Measurements from ENCODE around the gene HDLBP.
A peak's percentile ranks its signal among the peaks of the same experiment; 100 is the strongest.

HDLBP gene, protein sequence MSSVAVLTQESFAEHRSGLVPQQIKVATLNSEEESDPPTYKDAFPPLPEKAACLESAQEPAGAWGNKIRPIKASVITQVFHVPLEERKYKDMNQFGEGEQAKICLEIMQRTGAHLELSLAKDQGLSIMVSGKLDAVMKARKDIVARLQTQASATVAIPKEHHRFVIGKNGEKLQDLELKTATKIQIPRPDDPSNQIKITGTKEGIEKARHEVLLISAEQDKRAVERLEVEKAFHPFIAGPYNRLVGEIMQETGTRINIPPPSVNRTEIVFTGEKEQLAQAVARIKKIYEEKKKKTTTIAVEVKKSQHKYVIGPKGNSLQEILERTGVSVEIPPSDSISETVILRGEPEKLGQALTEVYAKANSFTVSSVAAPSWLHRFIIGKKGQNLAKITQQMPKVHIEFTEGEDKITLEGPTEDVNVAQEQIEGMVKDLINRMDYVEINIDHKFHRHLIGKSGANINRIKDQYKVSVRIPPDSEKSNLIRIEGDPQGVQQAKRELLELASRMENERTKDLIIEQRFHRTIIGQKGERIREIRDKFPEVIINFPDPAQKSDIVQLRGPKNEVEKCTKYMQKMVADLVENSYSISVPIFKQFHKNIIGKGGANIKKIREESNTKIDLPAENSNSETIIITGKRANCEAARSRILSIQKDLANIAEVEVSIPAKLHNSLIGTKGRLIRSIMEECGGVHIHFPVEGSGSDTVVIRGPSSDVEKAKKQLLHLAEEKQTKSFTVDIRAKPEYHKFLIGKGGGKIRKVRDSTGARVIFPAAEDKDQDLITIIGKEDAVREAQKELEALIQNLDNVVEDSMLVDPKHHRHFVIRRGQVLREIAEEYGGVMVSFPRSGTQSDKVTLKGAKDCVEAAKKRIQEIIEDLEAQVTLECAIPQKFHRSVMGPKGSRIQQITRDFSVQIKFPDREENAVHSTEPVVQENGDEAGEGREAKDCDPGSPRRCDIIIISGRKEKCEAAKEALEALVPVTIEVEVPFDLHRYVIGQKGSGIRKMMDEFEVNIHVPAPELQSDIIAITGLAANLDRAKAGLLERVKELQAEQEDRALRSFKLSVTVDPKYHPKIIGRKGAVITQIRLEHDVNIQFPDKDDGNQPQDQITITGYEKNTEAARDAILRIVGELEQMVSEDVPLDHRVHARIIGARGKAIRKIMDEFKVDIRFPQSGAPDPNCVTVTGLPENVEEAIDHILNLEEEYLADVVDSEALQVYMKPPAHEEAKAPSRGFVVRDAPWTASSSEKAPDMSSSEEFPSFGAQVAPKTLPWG (N-terminal part only)

DNA sequence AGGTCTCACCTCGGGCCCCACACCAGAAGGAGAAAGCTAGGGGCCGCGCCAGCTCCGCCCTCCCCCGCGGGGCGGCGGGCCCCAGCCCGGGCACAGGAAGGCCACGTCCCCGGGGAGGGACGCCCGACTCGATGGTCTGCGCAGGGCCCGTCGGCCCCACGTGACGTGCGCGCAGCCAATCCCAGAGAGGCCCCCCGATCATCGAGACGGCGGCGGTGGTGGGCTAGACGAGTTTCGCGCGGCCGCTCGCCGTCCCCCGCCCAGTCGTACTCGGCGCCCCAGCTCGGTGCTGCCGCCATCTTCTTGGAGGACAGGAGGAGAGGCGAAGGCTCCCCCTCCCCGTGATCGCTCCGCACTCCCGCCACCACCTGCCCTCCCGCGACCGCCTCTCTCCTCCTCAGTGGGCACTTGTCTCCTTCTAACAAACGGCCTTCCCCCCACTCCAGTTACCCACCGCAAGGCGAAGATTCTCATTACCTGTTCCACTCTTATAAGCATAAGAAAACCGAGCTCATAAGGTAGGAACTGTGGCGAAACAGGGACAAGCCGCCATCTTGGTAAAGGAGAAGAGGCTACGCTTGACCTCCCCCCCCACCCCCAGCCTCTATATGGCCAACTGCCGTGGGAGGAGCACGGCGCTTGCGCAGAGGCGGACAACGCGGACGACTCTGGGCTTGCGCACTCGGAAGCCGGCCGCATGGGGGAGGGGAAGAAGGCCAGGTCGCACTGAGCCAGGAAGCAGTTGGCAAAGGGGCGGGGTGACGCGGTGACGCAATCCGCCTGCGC, at the start of gene HDLBP:
HDLBP (minus strand) TSS at position 580 of the 786 bp plus-strand sequence. CDS start 48,803 bp downstream, outside the sequence.
- H3K9me3 ChIP-seq (ENCODE audit: insufficient read depth, low read depth, low read length), result no peaks in the 10 kb centered on the region
- peaks cover 24% of the 10 kb centered on the region for H3K4me1 ChIP-seq (ENCODE audit: insufficient read depth, low read length)
- H3K36me3 ChIP-seq (ENCODE audit: insufficient read depth, low read depth, low read length), result peaks cover 14% of the 10 kb centered on the region
- H3K9ac ChIP-seq (ENCODE audit: low read depth, low read length), result peak within 1 kb of the TSS; percentile 99
- H3K4me3 ChIP-seq (ENCODE audit: low read length), result peak within 1 kb of the TSS; percentile 95
- peak within 1 kb of the TSS; percentile 97 for H3K27ac ChIP-seq (ENCODE audit: low read length)
- no peaks in the 10 kb centered on the region for H3K27me3 ChIP-seq (ENCODE audit: insufficient read depth, low read length)

DNA sequence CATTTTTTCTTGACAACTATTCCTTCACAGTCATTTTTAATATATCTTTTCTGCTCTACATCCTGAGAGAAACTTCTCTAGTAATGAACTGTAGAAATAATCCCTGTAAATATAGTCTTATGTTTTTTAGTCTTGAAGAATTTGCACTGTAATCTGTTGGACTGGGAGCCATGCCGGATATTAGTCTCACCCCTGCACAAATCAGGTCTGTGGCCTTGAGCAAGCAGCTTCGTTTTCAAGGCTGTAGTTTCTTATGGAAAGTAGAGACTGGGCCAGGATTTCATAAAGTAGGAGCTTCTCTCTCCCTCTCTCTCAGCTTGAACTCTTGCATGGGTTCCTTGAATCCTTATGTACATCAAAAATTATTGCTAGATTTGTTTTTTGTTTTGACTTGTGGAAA, 49.3 kb upstream of the HDLBP start:
- H3K36me3 ChIP-seq (ENCODE audit: insufficient read depth, low read depth, low read length), result no peaks in the 10 kb centered on the region
- H3K9ac ChIP-seq (ENCODE audit: low read depth, low read length), result no peak overlapping the region
- no peak overlapping the region for H3K4me3 ChIP-seq (ENCODE audit: low read length)
- H3K27ac ChIP-seq (ENCODE audit: low read length), result no peak overlapping the region
- H3K27me3 ChIP-seq (ENCODE audit: insufficient read depth, low read length), result no peaks in the 10 kb centered on the region
- H3K4me1 ChIP-seq (ENCODE audit: insufficient read depth, low read length), result peaks cover 21% of the 10 kb centered on the region; the same call in 1 of the 2 replicates
- H3K9me3 ChIP-seq (ENCODE audit: insufficient read depth, low read depth, low read length), result no peaks in the 10 kb centered on the region

DNA sequence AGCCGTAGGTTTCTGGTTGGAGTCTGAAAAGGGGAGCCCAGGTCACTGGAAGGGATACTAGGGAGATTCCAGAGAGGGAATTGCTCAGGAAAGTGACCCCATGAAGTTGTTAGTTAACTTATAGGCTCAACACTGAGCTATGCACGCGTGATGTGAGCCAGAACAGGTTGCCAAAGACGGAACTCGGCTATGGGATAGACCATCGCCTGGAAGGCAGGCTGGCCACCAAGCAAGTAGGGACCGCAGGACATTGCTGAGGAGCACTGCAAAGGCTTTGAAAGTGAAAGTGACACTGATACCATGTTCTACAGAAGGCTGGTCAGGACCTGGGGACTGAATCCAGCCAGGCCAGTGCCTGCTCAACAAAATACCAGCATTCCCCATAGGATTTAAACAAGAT, 48.0 kb upstream of the HDLBP start:
- no peaks in the 10 kb centered on the region for H3K27me3 ChIP-seq (ENCODE audit: insufficient read depth, low read length)
- no peak overlapping the region for H3K27ac ChIP-seq (ENCODE audit: low read length)
- H3K4me3 ChIP-seq (ENCODE audit: low read length), result no peak overlapping the region
- peaks cover 21% of the 10 kb centered on the region; the same call in 1 of the 2 replicates for H3K4me1 ChIP-seq (ENCODE audit: insufficient read depth, low read length)
- H3K9me3 ChIP-seq (ENCODE audit: insufficient read depth, low read depth, low read length), result no peaks in the 10 kb centered on the region
- no peaks in the 10 kb centered on the region for H3K36me3 ChIP-seq (ENCODE audit: insufficient read depth, low read depth, low read length)
- no peak overlapping the region for H3K9ac ChIP-seq (ENCODE audit: low read depth, low read length)

DNA sequence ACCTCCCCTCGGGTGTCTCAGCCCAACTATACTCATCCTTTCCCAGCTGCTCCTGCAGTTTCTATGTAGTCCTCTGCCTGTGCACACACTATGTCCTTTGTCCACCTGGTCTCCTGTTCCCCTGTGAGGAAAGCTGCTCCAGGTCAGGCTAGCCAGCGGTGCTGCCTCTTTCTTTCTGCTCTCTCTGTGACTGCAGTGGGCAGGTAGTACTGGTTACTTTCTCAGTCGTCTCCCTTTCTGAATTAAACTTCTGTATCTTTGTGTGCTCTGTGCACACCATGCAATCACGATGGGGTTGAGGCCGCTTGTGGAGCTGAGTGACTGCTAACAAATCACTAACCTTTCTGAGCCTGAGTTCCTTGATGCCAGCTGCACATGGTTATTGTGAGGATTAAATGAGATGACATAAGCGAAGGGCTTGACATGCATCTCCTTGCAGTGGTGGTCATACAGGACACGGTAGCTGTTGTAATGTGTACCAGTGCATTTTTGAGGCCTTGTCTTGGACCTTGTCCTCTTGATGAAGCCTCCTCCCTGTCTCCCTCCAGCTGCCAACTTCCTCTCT, 44.1 kb upstream of the HDLBP start:
- Histone ChIP-seq H3K36me3 (ENCODE audit: insufficient read depth, low read depth, low read length) (peaks cover 1% of the 10 kb centered on the region; the same call in 1 of the 2 replicates), H3K9ac (ENCODE audit: low read depth, low read length) (no peak overlapping the region), H3K4me1 (ENCODE audit: insufficient read depth, low read length) (peaks cover 12% of the 10 kb centered on the region), H3K27ac (ENCODE audit: low read length) (no peak overlapping the region), H3K9me3 (ENCODE audit: insufficient read depth, low read depth, low read length) (no peaks in the 10 kb centered on the region), H3K27me3 (ENCODE audit: insufficient read depth, low read length) (no peaks in the 10 kb centered on the region), H3K4me3 (ENCODE audit: low read length) (no peak overlapping the region)

DNA sequence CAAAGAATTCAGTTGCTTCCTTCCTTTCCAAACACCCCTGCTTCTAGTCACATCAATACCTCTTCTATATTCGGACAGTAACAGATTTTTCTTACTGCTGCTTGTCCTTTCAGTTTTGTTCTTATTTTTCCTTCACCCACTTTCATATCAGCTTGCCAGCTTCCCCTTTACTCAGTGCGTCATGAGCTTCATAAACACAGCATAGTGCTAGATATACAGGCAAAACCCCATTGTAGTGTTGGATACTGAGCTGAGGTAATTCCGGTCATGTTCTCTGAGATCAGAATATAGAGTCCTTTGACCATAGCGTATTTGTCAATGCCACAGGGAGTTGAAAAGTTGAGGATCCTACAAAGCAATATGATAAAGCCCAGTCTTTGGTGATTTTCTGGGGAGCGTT, 43.0 kb upstream of the HDLBP start:
- no peak overlapping the region for H3K4me3 ChIP-seq (ENCODE audit: low read length)
- H3K36me3 ChIP-seq (ENCODE audit: insufficient read depth, low read depth, low read length), result peaks cover 12% of the 10 kb centered on the region
- H3K9ac ChIP-seq (ENCODE audit: low read depth, low read length), result no peak overlapping the region
- H3K27me3 ChIP-seq (ENCODE audit: insufficient read depth, low read length), result no peaks in the 10 kb centered on the region
- no peak overlapping the region for H3K27ac ChIP-seq (ENCODE audit: low read length)
- no peaks in the 10 kb centered on the region for H3K9me3 ChIP-seq (ENCODE audit: insufficient read depth, low read depth, low read length)
- peaks cover 14% of the 10 kb centered on the region for H3K4me1 ChIP-seq (ENCODE audit: insufficient read depth, low read length)

DNA sequence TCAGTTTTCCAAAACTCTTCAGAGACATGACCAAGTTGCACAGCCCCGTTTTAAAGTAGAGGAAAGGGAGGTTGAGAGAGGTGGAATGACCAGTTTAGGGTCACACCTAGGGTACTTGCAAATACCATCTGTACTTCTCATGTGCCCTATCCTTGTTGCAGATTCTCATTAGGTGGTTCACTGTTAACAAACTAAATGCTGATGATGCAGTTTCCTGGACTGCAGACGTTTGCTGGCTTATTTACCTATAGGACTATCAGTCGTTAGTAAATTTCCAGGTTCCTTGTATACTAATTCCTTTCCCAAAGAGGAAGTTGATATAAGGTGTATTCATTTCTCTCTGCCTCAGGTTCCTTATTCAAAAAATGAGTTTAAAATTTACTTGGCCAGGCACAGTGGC, 42.1 kb upstream of the HDLBP start:
- Histone ChIP-seq H3K27ac (ENCODE audit: low read length) (no peak overlapping the region), H3K9me3 (ENCODE audit: insufficient read depth, low read depth, low read length) (no peaks in the 10 kb centered on the region), H3K4me3 (ENCODE audit: low read length) (no peak overlapping the region), H3K4me1 (ENCODE audit: insufficient read depth, low read length) (peaks cover 14% of the 10 kb centered on the region), H3K9ac (ENCODE audit: low read depth, low read length) (no peak overlapping the region), H3K36me3 (ENCODE audit: insufficient read depth, low read depth, low read length) (peaks cover 21% of the 10 kb centered on the region), H3K27me3 (ENCODE audit: insufficient read depth, low read length) (no peaks in the 10 kb centered on the region)

DNA sequence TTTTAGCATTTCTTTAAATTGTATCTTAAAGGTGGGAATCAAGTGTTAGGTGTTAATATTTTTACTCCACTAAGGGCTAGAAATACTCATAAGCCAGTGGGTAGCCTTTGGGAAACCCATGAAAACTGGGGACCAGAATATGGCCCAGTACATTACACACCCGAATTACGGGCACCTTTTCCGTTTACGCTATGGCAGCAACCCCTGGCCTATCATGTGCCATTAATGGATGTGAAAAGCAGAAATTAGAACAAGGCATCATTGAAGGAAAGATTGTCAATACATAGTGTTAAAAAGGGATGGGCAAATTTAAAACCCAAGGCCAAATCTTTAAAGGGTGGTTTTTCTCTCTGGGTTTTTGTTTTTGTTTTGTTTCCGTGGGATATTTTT, 41.4 kb upstream of the HDLBP start:
- Histone ChIP-seq H3K36me3 (ENCODE audit: insufficient read depth, low read depth, low read length) (peaks cover 28% of the 10 kb centered on the region), H3K27ac (ENCODE audit: low read length) (no peak overlapping the region), H3K4me1 (ENCODE audit: insufficient read depth, low read length) (peaks cover 14% of the 10 kb centered on the region)

DNA sequence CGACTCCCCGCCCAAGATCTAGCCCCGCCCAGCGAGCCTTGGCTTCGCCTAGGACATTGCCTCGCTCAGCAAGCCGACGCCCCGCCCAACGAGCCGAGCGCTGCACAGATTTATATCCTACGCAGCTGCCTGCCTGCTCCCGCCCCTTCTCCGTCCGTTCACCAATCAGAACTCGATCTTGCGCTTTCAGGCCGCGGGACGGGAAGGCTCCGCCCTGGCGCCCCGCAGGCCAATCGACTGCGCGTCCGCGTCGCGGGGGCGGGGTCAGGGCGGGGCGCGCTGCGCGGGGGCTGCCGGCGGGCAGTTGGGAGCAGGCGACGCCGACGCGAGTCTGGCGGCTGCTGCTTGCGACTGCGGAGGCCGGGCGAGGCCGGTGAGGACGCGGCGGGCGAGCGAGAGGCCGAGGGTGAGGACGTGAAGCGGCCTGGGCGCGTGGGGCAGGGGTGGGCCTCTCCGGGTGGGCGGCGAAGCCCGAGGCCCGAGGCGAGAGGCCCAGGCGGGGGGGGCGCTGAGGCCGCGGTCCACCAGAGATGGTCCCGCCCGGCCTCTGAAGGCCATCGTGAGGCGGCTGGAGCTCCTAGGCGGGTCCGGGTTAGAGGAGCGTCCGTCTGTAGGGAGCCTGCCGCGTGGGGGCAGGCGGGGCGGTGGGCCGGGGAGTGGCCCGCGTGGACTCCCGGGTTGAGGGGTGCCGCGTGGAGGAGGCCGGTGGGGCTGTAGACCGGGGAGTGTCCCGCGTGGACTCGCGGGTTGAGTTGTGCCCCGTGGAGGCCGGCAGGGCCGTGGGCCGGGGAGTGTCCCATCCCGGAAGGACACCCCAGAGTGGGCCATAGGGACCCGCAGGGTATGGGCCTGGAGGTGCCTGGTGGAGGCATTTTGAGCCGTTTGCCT, 40.8 kb upstream of the HDLBP start, which contains the start of gene FARP2:
FARP2 (plus strand) TSS at position 303 of the 888 bp plus-strand sequence. CDS start 16,823 bp downstream, outside the sequence.
- H3K27me3 ChIP-seq (ENCODE audit: insufficient read depth, low read length), result no peaks in the 10 kb centered on the region
- peaks cover 14% of the 10 kb centered on the region for H3K4me1 ChIP-seq (ENCODE audit: insufficient read depth, low read length)
- peak within 1 kb of the TSS; percentile 81 for H3K9ac ChIP-seq (ENCODE audit: low read depth, low read length)
- peak within 1 kb of the TSS; percentile 79 for H3K4me3 ChIP-seq (ENCODE audit: low read length)
- H3K9me3 ChIP-seq (ENCODE audit: insufficient read depth, low read depth, low read length), result no peaks in the 10 kb centered on the region
- H3K36me3 ChIP-seq (ENCODE audit: insufficient read depth, low read depth, low read length), result peaks cover 34% of the 10 kb centered on the region
- peak within 1 kb of the TSS; percentile 27 for H3K27ac ChIP-seq (ENCODE audit: low read length)

More for the DNA sequence above, 41.4 kb upstream of the HDLBP start:
- H3K27me3 ChIP-seq (ENCODE audit: insufficient read depth, low read length), result no peaks in the 10 kb centered on the region
- H3K9ac ChIP-seq (ENCODE audit: low read depth, low read length), result peak overlapping the region; percentile 81
- no peaks in the 10 kb centered on the region for H3K9me3 ChIP-seq (ENCODE audit: insufficient read depth, low read depth, low read length)
- peak overlapping the region; percentile 79 for H3K4me3 ChIP-seq (ENCODE audit: low read length)

DNA sequence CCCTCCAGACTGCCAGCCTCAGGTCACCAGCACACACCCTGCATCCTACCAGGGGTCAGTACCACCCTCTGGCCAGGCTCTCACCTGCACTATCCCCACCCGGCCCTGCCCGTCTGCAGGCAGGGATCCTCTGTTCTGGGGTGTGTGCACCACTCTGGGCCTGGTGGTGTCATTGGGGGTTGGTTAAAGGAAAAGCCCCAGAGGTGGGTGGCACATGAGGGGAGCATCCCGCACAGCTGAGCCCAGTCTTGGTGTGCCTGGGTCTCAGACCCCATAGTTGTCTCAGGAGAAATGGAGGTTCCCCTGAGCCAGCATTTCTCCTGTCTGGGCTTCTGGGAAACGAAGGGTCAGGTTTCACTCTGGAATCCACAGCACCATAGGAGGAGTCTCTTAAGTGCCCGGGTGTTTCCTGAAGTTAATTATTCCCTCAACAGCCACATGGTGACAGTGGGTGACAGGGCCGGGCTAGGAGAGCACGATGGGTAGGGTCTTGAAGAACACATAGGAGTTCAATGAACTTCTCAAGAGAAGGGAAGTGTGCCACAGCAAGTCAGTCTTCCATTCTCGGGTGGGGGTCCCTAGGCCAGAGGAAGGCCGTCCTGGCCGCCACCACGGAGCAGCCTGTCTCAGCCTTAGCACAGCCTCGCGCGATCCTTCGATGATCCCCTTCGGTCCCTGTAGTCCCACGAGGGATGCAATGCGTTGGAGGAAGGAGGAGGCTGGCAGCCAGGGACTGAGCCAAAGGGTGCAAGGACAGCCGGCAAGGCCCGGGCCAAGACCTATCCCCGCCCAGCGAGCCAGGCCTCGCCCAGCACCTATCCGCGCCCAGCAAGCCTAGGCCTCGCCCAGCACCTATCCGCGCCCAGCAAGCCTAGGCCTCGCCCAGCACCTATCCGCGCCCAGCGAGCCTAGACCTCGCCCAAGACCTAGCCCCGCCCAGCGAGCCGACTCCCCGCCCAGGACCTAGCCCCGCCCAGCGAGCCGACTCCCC, 39.5 kb upstream of the HDLBP start:
- H3K27ac ChIP-seq (ENCODE audit: low read length), result peak overlapping the region; percentile 27

More for the DNA sequence above, 39.5 kb upstream of the HDLBP start:
- H3K9me3 ChIP-seq (ENCODE audit: insufficient read depth, low read depth, low read length), result no peaks in the 10 kb centered on the region
- peaks cover 14% of the 10 kb centered on the region for H3K4me1 ChIP-seq (ENCODE audit: insufficient read depth, low read length)
- H3K27me3 ChIP-seq (ENCODE audit: insufficient read depth, low read length), result no peaks in the 10 kb centered on the region
- peak overlapping the region; percentile 74 for H3K4me3 ChIP-seq (ENCODE audit: low read length)
- peak overlapping the region; percentile 73; the same call in 1 of the 2 replicates for H3K9ac ChIP-seq (ENCODE audit: low read depth, low read length)
- H3K36me3 ChIP-seq (ENCODE audit: insufficient read depth, low read depth, low read length), result peaks cover 47% of the 10 kb centered on the region

Measured in iPS-20b (cell line).